ENCODE results near the gene KCNK10. TPM values are rescaled to one million over a fixed set of nuclear protein-coding genes. Genes with fewer than 3 reads are reported as not detected.

KCNK10 gene
- total RNA-seq, 2 experiments from 2014 or later, result 0.68 to 0.73 TPM

- DNase-seq (ENCODE audit: low spot score), result no peak
- ChIA-PET CTCF (ENCODE audit: unreplicated experiment) (no interaction called here), POLR2A (no interaction called here)
- Histone ChIP-seq H3K9me3 (ENCODE audit: low read length) (no peaks in the 10 kb centered on the region), H3K27ac (ENCODE audit: low read depth, low read length, poor library complexity, severe bottlenecking) (no peak overlapping the region), H3K79me2 (ENCODE audit: insufficient read depth, low read depth, low read length) (no peaks in the 10 kb centered on the region), H3K36me3 (ENCODE audit: insufficient read depth, low read length) (no peaks in the 10 kb centered on the region), H3K4me1 (ENCODE audit: insufficient read depth, low read length, poor library complexity, severe bottlenecking) (no peaks in the 10 kb centered on the region), H4K20me1 (ENCODE audit: insufficient read depth, low read length) (no peaks in the 10 kb centered on the region), H2AFZ (ENCODE audit: low read length) (no peak overlapping the region), H3K9me2 (ENCODE audit: insufficient read depth, low read length) (no peaks in the 10 kb centered on the region), H3K4me3 (ENCODE audit: low read depth, low read length, poor library complexity, severe bottlenecking) (no peak overlapping the region), H3K4me2 (ENCODE audit: low read length) (no peak overlapping the region)
- TF ChIP-seq EZH2phosphoT487 (IDR thresholded peaks at IDR 0.05; ENCODE audit: borderline replicate concordance, low read depth, low read length) (no peak), CTCF (conservative IDR thresholded peaks at IDR 0.05; ENCODE audit: low read length) (no peak)
- BruUV-seq (replicated peaks), result no TSS peak
- intact Hi-C loops (cut with micrococcal nuclease; ENCODE audit: unreplicated experiment), result no loop called here
Measured at GRCh38 chr14:88143810-88144209, 179.3 kb downstream of the KCNK10 start.

DNA sequence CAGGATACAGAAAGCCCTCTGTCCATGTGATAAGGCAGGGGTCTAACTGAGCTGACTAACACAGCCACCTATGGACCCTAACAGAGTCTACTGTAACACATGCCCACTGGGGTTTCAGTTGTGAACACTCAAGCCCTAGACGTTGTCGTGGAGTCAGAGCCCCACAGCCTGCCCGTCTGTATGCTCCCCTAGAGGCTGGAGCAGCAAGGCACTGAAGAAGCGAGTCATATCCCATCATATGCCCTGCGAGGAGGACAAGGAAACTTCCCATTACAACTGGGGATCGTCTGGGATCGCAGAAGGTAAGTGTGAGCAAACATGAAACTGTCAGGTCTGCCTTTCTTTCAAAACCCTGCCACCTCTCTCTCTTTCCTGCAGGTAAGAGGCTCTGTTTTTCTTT is 180.1 kb downstream of the KCNK10 start:
- Histone ChIP-seq H3K4me1 (ENCODE audit: insufficient read depth, low read length, poor library complexity, severe bottlenecking) (no peaks in the 10 kb centered on the region), H2AFZ (ENCODE audit: low read length) (no peak overlapping the region), H3K36me3 (ENCODE audit: insufficient read depth, low read length) (no peaks in the 10 kb centered on the region), H3K79me2 (ENCODE audit: insufficient read depth, low read depth, low read length) (no peaks in the 10 kb centered on the region), H4K20me1 (ENCODE audit: insufficient read depth, low read length) (no peaks in the 10 kb centered on the region), H3K9me3 (ENCODE audit: low read length) (no peaks in the 10 kb centered on the region), H3K4me2 (ENCODE audit: low read length) (no peak overlapping the region), H3K27ac (ENCODE audit: low read depth, low read length, poor library complexity, severe bottlenecking) (no peak overlapping the region), H3K4me3 (ENCODE audit: low read depth, low read length, poor library complexity, severe bottlenecking) (no peak overlapping the region), H3K9me2 (ENCODE audit: insufficient read depth, low read length) (no peaks in the 10 kb centered on the region)
- DNase-seq (ENCODE audit: low spot score), result no peak
- no peak for TF ChIP-seq CTCF (conservative IDR thresholded peaks at IDR 0.05; ENCODE audit: low read length)
- TF ChIP-seq EZH2phosphoT487 (IDR thresholded peaks at IDR 0.05; ENCODE audit: borderline replicate concordance, low read depth, low read length), result no peak
- no TSS peak for BruUV-seq (replicated peaks)
- intact Hi-C loops (cut with micrococcal nuclease; ENCODE audit: unreplicated experiment), result no loop called here
- CTCF ChIA-PET (ENCODE audit: unreplicated experiment), result no interaction called here
- POLR2A ChIA-PET, result no interaction called here

GRCh38 chr14:88140874-88141273 is 182.2 kb downstream of the KCNK10 start:
- H4K20me1 ChIP-seq (ENCODE audit: insufficient read depth, low read length), result no peaks in the 10 kb centered on the region
- no peak for DNase-seq (ENCODE audit: low spot score)
- intact Hi-C loops (cut with micrococcal nuclease; ENCODE audit: unreplicated experiment), result no loop called here
- H3K4me2 ChIP-seq (ENCODE audit: low read length), result no peak overlapping the region
- H3K36me3 ChIP-seq (ENCODE audit: insufficient read depth, low read length), result no peaks in the 10 kb centered on the region
- TF ChIP-seq EZH2phosphoT487 (IDR thresholded peaks at IDR 0.05; ENCODE audit: borderline replicate concordance, low read depth, low read length) (no peak), CTCF (conservative IDR thresholded peaks at IDR 0.05; ENCODE audit: low read length) (no peak)
- BruUV-seq (replicated peaks), result no TSS peak
- H3K9me3 ChIP-seq (ENCODE audit: low read length), result no peaks in the 10 kb centered on the region
- H3K9me2 ChIP-seq (ENCODE audit: insufficient read depth, low read length), result no peaks in the 10 kb centered on the region
- H3K27ac ChIP-seq (ENCODE audit: low read depth, low read length, poor library complexity, severe bottlenecking), result no peak overlapping the region
- CTCF ChIA-PET (ENCODE audit: unreplicated experiment), result no interaction called here
- H3K79me2 ChIP-seq (ENCODE audit: insufficient read depth, low read depth, low read length), result no peaks in the 10 kb centered on the region
- no peak overlapping the region for H3K4me3 ChIP-seq (ENCODE audit: low read depth, low read length, poor library complexity, severe bottlenecking)
- POLR2A ChIA-PET, result no interaction called here
- no peak overlapping the region for H2AFZ ChIP-seq (ENCODE audit: low read length)
- H3K4me1 ChIP-seq (ENCODE audit: insufficient read depth, low read length, poor library complexity, severe bottlenecking), result no peaks in the 10 kb centered on the region

Data from OCI-LY7 (cell line).